ENCODE measurements around the gene HOXB13. TPM values are rescaled to one million over a fixed set of nuclear protein-coding genes. Genes with fewer than 3 reads are reported as not detected.

HOXB13 gene
- total and polyA plus RNA-seq, 2 of the 13 experiments (the other 11 are each of a cell fraction or from before 2014, with no cell fraction given), result not detected

DNA sequence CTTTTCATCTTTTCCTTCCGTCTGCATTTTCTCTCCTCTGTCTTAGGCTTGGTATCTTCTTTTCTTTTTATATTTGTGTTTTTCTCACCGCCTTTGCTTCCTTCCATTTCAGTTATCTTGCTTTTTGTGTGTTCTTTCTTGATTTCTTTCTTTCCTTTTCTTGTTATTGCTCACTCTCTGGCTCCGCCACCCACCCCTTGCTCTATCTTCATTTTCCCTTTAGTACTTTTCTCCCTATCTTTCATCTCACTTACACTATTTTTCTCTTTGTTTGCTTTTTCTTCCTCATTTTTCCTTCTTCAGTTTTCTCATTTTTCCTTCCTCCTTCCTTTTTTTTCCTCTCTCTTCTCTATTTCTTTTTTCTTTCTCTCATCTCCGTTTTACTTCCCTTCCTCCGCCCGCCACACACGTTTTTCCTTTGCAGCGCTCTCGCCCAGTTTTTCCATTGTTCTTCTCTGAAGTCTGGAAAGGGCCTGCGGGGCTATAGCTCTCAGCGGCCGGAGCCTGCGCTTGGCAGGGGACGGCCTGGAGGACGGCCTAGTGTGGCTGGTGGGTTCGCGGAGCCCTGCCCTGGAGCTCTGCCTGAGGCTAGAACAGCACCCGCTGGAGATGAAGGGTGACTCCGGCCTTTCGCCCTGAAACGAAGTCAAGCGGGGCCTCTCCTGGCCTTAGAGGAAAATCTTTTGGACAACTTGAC, 5.2 kb upstream of the HOXB13 start:
- Histone ChIP-seq H3K4me1 (ENCODE audit: insufficient read depth, low read length) (peaks cover 10% of the 10 kb centered on the region), H4K20me1 (ENCODE audit: insufficient read depth, low read length) (peaks cover 4% of the 10 kb centered on the region; the same call in 1 of the 2 replicates), H3K36me3 (replicated peaks in 1 of 2; ENCODE audit: control insufficient read depth in 1 of 2, insufficient read depth in 2 of 2, low read length in 2 of 2) (no peaks in the 10 kb centered on the region), H3K4me2 (ENCODE audit: low read depth, low read length) (no peak overlapping the region), H3K9ac (ENCODE audit: insufficient read depth, low read depth, low read length) (no peak overlapping the region), H2AFZ (ENCODE audit: low read length) (no peak overlapping the region), H3K79me2 (ENCODE audit: insufficient read depth, low read length) (no peaks in the 10 kb centered on the region), H3K27ac (ENCODE audit: extremely low read length, insufficient read depth, low read length) (no peak overlapping the region), H3K4me3 (replicated peaks in 1 of 3; ENCODE audit: insufficient read depth in 1 of 3, low read depth in 2 of 3, low read length in 3 of 3) (no peak overlapping the region), H3K27me3 (ENCODE audit: control insufficient read depth in 1 of 2, insufficient read depth in 2 of 2, low read length in 2 of 2) (peaks cover 16 to 92% of the 10 kb centered on the region in 2 experiments), H3K9me3 (ENCODE audit: low read length) (no peaks in the 10 kb centered on the region)
- 55% methylated on average over 22 of the region's 22 CpGs for WGBS (ENCODE audit: low lambda C conversion rate)
- no peak for FAIRE-seq
- ChIA-PET CTCF (ENCODE audit: low intra/inter-chr PET ratio, low total read pairs) (no interaction called here), POLR2A (no interaction called here)
- in situ Hi-C loops (cut with HindIII; ENCODE audit: extremely low pct_ligation_motif_present, low pct_unique_long_range_greater_than_20kb) (no loop called here), intact Hi-C loops (cut with micrococcal nuclease; ENCODE audit: unreplicated experiment) (no loop called here)
- BruUV-seq (replicated peaks), result no TSS peak
- ATAC-seq, result no peak
- DNase-seq (ENCODE audit: low spot score), result no peak
- no peak for TF ChIP-seq ZFP36 (IDR thresholded peaks at IDR 0.05; ENCODE audit: borderline replicate concordance, low read depth, low read length, partially characterized antibody)
- TF ChIP-seq, protein P1, sequence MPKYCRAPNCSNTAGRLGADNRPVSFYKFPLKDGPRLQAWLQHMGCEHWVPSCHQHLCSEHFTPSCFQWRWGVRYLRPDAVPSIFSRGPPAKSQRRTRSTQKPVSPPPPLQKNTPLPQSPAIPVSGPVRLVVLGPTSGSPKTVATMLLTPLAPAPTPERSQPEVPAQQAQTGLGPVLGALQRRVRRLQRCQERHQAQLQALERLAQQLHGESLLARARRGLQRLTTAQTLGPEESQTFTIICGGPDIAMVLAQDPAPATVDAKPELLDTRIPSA (CRISPR knock-in tag; IDR thresholded peaks at IDR 0.05; ENCODE audit: borderline replicate concordance), result no peak
- TF ChIP-seq FOXA3 (CRISPR knock-in tag; IDR thresholded peaks at IDR 0.05), result no peak
- TF ChIP-seq, protein P2, sequence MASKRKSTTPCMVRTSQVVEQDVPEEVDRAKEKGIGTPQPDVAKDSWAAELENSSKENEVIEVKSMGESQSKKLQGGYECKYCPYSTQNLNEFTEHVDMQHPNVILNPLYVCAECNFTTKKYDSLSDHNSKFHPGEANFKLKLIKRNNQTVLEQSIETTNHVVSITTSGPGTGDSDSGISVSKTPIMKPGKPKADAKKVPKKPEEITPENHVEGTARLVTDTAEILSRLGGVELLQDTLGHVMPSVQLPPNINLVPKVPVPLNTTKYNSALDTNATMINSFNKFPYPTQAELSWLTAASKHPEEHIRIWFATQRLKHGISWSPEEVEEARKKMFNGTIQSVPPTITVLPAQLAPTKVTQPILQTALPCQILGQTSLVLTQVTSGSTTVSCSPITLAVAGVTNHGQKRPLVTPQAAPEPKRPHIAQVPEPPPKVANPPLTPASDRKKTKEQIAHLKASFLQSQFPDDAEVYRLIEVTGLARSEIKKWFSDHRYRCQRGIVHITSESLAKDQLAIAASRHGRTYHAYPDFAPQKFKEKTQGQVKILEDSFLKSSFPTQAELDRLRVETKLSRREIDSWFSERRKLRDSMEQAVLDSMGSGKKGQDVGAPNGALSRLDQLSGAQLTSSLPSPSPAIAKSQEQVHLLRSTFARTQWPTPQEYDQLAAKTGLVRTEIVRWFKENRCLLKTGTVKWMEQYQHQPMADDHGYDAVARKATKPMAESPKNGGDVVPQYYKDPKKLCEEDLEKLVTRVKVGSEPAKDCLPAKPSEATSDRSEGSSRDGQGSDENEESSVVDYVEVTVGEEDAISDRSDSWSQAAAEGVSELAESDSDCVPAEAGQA (IDR thresholded peaks at IDR 0.05; ENCODE audit: low read depth), result no peak
- TF ChIP-seq, protein P2 (CRISPR knock-in tag; IDR thresholded peaks at IDR 0.05; ENCODE audit: borderline replicate concordance), result no peak
- no peak for TF ChIP-seq KDM1A (CRISPR knock-in tag; IDR thresholded peaks at IDR 0.05)
- no peak for TF ChIP-seq ZC3H13 (CRISPR knock-in tag; IDR thresholded peaks at IDR 0.05)
- no peak for TF ChIP-seq ZNF556 (CRISPR knock-in tag; IDR thresholded peaks at IDR 0.05; ENCODE audit: borderline replicate concordance)
- no peak for TF ChIP-seq ZNF17 (CRISPR knock-in tag; IDR thresholded peaks at IDR 0.05)
- TF ChIP-seq, protein P3, sequence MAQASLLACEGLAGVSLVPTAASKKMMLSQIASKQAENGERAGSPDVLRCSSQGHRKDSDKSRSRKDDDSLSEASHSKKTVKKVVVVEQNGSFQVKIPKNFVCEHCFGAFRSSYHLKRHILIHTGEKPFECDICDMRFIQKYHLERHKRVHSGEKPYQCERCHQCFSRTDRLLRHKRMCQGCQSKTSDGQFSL (CRISPR knock-in tag; IDR thresholded peaks at IDR 0.05), result no peak
- no peak for TF ChIP-seq ZNF7 (CRISPR knock-in tag; IDR thresholded peaks at IDR 0.05)
- TF ChIP-seq, protein P4, sequence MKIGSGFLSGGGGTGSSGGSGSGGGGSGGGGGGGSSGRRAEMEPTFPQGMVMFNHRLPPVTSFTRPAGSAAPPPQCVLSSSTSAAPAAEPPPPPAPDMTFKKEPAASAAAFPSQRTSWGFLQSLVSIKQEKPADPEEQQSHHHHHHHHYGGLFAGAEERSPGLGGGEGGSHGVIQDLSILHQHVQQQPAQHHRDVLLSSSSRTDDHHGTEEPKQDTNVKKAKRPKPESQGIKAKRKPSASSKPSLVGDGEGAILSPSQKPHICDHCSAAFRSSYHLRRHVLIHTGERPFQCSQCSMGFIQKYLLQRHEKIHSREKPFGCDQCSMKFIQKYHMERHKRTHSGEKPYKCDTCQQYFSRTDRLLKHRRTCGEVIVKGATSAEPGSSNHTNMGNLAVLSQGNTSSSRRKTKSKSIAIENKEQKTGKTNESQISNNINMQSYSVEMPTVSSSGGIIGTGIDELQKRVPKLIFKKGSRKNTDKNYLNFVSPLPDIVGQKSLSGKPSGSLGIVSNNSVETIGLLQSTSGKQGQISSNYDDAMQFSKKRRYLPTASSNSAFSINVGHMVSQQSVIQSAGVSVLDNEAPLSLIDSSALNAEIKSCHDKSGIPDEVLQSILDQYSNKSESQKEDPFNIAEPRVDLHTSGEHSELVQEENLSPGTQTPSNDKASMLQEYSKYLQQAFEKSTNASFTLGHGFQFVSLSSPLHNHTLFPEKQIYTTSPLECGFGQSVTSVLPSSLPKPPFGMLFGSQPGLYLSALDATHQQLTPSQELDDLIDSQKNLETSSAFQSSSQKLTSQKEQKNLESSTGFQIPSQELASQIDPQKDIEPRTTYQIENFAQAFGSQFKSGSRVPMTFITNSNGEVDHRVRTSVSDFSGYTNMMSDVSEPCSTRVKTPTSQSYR (CRISPR knock-in tag; IDR thresholded peaks at IDR 0.05; ENCODE audit: borderline replicate concordance), result no peak
- TF ChIP-seq ZNF331 (CRISPR knock-in tag; IDR thresholded peaks at IDR 0.05), result no peak
- no peak for TF ChIP-seq ZNF703 (CRISPR knock-in tag; IDR thresholded peaks at IDR 0.05; ENCODE audit: borderline replicate concordance)

Data from HepG2 (cell line).